ENCODE results near the gene DGCR8.

DNA sequence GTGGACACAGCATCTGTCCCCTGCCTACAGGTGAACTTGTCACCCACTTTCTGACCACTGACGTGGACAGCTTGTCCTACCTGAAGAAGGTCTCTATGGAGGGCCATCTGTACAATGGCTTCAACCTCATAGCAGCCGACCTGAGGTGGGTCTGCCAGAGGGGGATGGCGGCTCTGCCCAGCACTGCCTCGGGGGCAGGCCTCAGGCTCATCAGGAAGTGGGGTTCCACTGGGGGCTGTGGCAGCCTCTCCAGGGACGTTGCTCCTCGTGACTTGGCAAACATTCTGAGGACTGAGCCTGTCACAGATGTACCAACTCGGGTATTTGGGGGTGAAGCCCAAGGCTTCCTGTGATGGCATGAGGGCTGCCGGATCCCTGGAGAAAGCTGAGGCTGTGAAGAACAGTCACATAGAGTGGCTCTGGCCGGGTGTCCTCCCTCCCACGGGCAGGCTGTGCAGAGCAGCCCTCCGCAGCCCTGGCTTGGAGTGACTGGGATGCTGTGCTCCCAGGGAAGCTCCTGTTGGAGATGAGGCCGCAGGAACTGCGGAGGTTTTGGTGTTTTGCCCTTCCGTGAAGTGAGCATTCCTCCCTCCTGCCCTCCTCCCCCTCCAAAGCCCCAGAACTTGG is 26.5 kb upstream of the DGCR8 start:
- TF ChIP-seq, protein P1, sequence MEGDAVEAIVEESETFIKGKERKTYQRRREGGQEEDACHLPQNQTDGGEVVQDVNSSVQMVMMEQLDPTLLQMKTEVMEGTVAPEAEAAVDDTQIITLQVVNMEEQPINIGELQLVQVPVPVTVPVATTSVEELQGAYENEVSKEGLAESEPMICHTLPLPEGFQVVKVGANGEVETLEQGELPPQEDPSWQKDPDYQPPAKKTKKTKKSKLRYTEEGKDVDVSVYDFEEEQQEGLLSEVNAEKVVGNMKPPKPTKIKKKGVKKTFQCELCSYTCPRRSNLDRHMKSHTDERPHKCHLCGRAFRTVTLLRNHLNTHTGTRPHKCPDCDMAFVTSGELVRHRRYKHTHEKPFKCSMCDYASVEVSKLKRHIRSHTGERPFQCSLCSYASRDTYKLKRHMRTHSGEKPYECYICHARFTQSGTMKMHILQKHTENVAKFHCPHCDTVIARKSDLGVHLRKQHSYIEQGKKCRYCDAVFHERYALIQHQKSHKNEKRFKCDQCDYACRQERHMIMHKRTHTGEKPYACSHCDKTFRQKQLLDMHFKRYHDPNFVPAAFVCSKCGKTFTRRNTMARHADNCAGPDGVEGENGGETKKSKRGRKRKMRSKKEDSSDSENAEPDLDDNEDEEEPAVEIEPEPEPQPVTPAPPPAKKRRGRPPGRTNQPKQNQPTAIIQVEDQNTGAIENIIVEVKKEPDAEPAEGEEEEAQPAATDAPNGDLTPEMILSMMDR (conservative IDR thresholded peaks at IDR 0.05; ENCODE audit: low read depth, low read length), result no peak
- TF ChIP-seq BHLHE40 (IDR thresholded peaks at IDR 0.05; ENCODE audit: low read depth, low read length), result no peak
- no peak for TF ChIP-seq CEBPB (IDR thresholded peaks at IDR 0.05; ENCODE audit: low read depth, low read length)
- TF ChIP-seq SMC3 (IDR thresholded peaks at IDR 0.05; ENCODE audit: low read depth, low read length), result no peak
- no peak for TF ChIP-seq POLR2A (IDR thresholded peaks at IDR 0.05; ENCODE audit: low read depth, low read length)
- no peak for TF ChIP-seq MAFK (IDR thresholded peaks at IDR 0.05; ENCODE audit: low read depth, low read length)
- TF ChIP-seq, protein P2, sequence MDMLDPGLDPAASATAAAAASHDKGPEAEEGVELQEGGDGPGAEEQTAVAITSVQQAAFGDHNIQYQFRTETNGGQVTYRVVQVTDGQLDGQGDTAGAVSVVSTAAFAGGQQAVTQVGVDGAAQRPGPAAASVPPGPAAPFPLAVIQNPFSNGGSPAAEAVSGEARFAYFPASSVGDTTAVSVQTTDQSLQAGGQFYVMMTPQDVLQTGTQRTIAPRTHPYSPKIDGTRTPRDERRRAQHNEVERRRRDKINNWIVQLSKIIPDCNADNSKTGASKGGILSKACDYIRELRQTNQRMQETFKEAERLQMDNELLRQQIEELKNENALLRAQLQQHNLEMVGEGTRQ (IDR thresholded peaks at IDR 0.05; ENCODE audit: low read depth, low read length), result no peak
- no peak for TF ChIP-seq RAD21 (IDR thresholded peaks at IDR 0.05; ENCODE audit: low read length)
